ENCODE measurements around the gene BTN1A1. TPM values are rescaled to one million over a fixed set of nuclear protein-coding genes. Genes with fewer than 3 reads are reported as not detected.
"Not testable (repeated sequence)": the region's sequence is repeated elsewhere in the genome, so short reads cannot be mapped to it uniquely, and the experiment has no call there.

The BTN1A1 gene
- total and polyA plus RNA-seq, 4 donors: 0.06 to 0.26 (median 0.06) TPM; not detected in 1

DNA sequence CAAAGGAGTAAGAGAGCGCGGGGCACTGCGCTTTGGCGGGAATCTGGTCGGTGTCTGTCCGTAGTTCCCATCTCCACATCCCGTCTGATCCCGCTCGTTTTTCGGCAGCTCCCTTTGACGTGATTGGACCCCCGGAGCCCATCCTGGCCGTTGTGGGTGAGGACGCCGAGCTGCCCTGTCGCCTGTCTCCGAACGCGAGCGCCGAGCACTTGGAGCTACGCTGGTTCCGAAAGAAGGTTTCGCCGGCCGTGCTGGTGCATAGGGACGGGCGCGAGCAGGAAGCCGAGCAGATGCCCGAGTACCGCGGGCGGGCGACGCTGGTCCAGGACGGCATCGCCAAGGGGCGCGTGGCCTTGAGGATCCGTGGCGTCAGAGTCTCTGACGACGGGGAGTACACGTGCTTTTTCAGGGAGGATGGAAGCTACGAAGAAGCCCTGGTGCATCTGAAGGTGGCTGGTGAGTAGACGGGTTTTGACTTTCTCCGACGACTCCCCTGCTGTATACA lies 1.4 kb downstream of the BTN1A1 start:
- ATAC-seq (ENCODE audit: insufficient read depth, low FRiP score): peak; percentile 27
- H3K9ac ChIP-seq (ENCODE audit: insufficient read depth in 1 of 2, low read length in 2 of 2): no peak overlapping the region
- peak; percentile 48 to 55 (median 54) for DNase-seq
- 7 to 10% methylated on average over 49 of the region's 49 CpGs for WGBS, 2 donors
- H3K4me3 ChIP-seq: no peak overlapping the region
- H3K9me3 ChIP-seq (ENCODE audit: control insufficient read depth in 4 of 4, insufficient read depth in 3 of 4, low read length in 3 of 4): no peaks in the 10 kb centered on the region
- H3K27me3 ChIP-seq (ENCODE audit: control insufficient read depth in 3 of 3, insufficient read depth in 3 of 3, low read length in 2 of 3): peaks cover 4 to 28% (median 21%) of the 10 kb centered on the region in 3 donors
- no peak overlapping the region for H3K27ac ChIP-seq (ENCODE audit: low read depth in 1 of 2, low read length in 1 of 2)
- no peaks in the 10 kb centered on the region for H3K36me3 ChIP-seq (ENCODE audit: control insufficient read depth in 4 of 4, insufficient read depth in 4 of 4, low read length in 4 of 4)
- peaks cover 0 to 5% (median 2%) of the 10 kb centered on the region in 5 donors for H3K4me1 ChIP-seq (ENCODE audit: control insufficient read depth in 5 of 5, insufficient read depth in 5 of 5, low read length in 5 of 5)
- TF ChIP-seq, protein P1, sequence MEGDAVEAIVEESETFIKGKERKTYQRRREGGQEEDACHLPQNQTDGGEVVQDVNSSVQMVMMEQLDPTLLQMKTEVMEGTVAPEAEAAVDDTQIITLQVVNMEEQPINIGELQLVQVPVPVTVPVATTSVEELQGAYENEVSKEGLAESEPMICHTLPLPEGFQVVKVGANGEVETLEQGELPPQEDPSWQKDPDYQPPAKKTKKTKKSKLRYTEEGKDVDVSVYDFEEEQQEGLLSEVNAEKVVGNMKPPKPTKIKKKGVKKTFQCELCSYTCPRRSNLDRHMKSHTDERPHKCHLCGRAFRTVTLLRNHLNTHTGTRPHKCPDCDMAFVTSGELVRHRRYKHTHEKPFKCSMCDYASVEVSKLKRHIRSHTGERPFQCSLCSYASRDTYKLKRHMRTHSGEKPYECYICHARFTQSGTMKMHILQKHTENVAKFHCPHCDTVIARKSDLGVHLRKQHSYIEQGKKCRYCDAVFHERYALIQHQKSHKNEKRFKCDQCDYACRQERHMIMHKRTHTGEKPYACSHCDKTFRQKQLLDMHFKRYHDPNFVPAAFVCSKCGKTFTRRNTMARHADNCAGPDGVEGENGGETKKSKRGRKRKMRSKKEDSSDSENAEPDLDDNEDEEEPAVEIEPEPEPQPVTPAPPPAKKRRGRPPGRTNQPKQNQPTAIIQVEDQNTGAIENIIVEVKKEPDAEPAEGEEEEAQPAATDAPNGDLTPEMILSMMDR (IDR thresholded peaks at IDR 0.05; ENCODE audit: control extremely low read depth, extremely low read depth): no peak

DNA sequence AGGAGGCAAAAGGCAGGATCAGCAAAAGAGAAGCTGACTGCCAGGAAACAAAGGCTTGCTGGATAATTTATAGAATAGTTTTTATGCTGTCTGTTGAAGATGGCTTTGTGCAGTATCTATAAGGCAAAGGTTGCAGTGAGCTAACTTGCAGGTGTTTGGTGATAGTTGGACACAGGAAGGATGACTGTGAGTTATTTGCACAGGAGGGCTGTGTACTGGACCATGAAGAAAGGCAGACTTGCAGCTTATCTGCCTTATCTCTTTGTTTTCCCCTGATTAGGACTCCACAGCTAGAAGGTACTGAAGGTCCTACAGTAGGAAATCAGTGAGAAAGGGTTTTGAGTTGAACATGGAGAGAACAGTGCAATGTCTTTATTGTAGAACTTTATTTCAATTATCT lies 2.1 kb downstream of the BTN1A1 start:
- H3K9ac ChIP-seq (ENCODE audit: insufficient read depth in 1 of 2, low read length in 2 of 2): no peak overlapping the region
- H3K4me1 ChIP-seq (ENCODE audit: control insufficient read depth in 5 of 5, insufficient read depth in 5 of 5, low read length in 5 of 5): peaks cover 0 to 5% (median 2%) of the 10 kb centered on the region in 5 donors
- peak in 1 of 3 donors; percentile 15 for DNase-seq
- H3K27me3 ChIP-seq (ENCODE audit: control insufficient read depth in 3 of 3, insufficient read depth in 3 of 3, low read length in 2 of 3): peaks cover 4 to 28% (median 21%) of the 10 kb centered on the region in 3 donors
- H3K36me3 ChIP-seq (ENCODE audit: control insufficient read depth in 4 of 4, insufficient read depth in 4 of 4, low read length in 4 of 4): no peaks in the 10 kb centered on the region
- H3K27ac ChIP-seq (ENCODE audit: low read depth in 1 of 2, low read length in 1 of 2): no peak overlapping the region
- ATAC-seq (ENCODE audit: insufficient read depth, low FRiP score): no peak
- H3K4me3 ChIP-seq: no peak overlapping the region
- H3K9me3 ChIP-seq (ENCODE audit: control insufficient read depth in 4 of 4, insufficient read depth in 3 of 4, low read length in 3 of 4): no peaks in the 10 kb centered on the region
- TF ChIP-seq, protein P1 (IDR thresholded peaks at IDR 0.05; ENCODE audit: control extremely low read depth, extremely low read depth): no peak

DNA sequence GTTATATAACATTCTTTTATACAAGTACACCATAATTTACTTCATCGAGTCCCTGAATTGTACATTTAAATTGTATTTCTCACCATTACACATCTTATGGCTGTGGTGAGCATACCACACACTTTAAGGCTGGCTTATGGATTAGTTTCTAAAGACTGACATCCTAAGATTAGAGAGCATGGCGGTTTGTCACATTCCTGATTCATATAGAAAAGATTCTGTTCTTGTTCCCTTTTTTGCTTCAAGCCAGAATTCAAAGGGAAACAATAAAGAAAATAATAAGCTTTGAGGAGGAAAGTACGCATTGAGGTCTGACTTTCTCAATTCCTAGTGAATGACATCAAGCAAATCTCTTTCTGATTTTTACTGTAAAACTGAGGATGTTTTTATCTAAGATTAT lies 2.5 kb downstream of the BTN1A1 start:
- H3K36me3 ChIP-seq (ENCODE audit: control insufficient read depth in 4 of 4, insufficient read depth in 4 of 4, low read length in 4 of 4): no peaks in the 10 kb centered on the region
- H3K27ac ChIP-seq (ENCODE audit: low read depth in 1 of 2, low read length in 1 of 2): no peak overlapping the region
- no peak overlapping the region for H3K4me3 ChIP-seq
- ATAC-seq (ENCODE audit: insufficient read depth, low FRiP score) (no peak), DNase-seq (no peak)
- peaks cover 4 to 28% (median 21%) of the 10 kb centered on the region in 3 donors for H3K27me3 ChIP-seq (ENCODE audit: control insufficient read depth in 3 of 3, insufficient read depth in 3 of 3, low read length in 2 of 3)
- WGBS, 2 donors: 82 to 87% methylated on average over 3 of the region's 3 CpGs
- no peak overlapping the region for H3K9ac ChIP-seq (ENCODE audit: insufficient read depth in 1 of 2, low read length in 2 of 2)
- TF ChIP-seq, protein P1 (IDR thresholded peaks at IDR 0.05; ENCODE audit: control extremely low read depth, extremely low read depth): no peak
- no peaks in the 10 kb centered on the region for H3K9me3 ChIP-seq (ENCODE audit: control insufficient read depth in 4 of 4, insufficient read depth in 3 of 4, low read length in 3 of 4)
- peaks cover 0 to 5% (median 2%) of the 10 kb centered on the region in 5 donors for H3K4me1 ChIP-seq (ENCODE audit: control insufficient read depth in 5 of 5, insufficient read depth in 5 of 5, low read length in 5 of 5)

DNA sequence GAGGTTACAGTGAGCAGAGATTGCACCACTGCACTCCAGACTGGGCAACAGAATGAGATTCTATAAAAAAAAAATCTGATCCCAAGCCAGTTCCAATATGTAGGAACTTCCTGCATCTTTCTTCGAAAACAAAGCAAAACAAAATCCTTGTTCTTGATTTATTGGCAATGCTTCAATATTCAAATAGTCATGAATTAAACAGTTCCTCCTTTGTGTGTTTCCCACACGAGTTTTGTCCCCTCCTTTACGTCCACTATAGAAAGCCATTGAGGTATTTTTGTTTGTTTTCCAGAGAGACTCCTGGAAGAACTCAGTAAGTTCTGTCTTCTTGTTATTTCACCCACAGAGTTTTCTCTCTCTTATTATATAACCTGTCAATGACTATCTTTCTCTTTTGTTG lies 7.6 kb downstream of the BTN1A1 start:
- no peak overlapping the region for H3K27ac ChIP-seq (ENCODE audit: low read depth in 1 of 2, low read length in 1 of 2)
- DNase-seq: no peak
- 57 to 64% methylated on average over 3 of the region's 3 CpGs for WGBS, 2 donors

DNA sequence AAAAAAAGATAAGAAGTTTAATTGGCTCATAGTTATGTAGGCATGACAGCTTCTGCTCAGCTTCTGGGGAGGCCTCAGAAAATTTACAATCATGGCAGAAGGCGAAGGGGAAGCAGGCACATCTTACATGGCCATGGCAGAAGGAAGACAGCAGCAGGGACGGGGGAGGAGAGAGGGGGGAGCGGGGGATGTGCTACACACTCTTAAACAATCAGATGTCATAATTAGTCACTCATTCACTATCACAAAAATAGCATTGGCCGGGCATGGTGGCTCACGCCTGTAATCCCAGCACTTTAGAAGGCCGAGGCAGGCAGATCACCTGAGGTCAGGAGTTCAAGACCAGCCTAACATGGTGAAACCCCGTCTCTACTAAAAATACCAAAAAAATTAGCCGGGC lies 10.9 kb downstream of the BTN1A1 start:
- not testable (repeated sequence) for DNase-seq; H3K4me3 ChIP-seq; H3K9ac ChIP-seq (ENCODE audit: insufficient read depth in 1 of 2, low read length in 2 of 2); H3K27ac ChIP-seq (ENCODE audit: low read depth in 1 of 2, low read length in 1 of 2); H3K27me3 ChIP-seq (ENCODE audit: control insufficient read depth in 3 of 3, insufficient read depth in 3 of 3, low read length in 2 of 3); H3K36me3 ChIP-seq (ENCODE audit: control insufficient read depth in 4 of 4, insufficient read depth in 4 of 4, low read length in 4 of 4); ATAC-seq (ENCODE audit: insufficient read depth, low FRiP score); H3K4me1 ChIP-seq (ENCODE audit: control insufficient read depth in 5 of 5, insufficient read depth in 5 of 5, low read length in 5 of 5); H3K9me3 ChIP-seq (ENCODE audit: control insufficient read depth in 4 of 4, insufficient read depth in 3 of 4, low read length in 3 of 4)
- WGBS, 2 donors: 83 to 94% methylated on average over 8 of the region's 8 CpGs

More for the DNA sequence above, 7.6 kb downstream of the BTN1A1 start:
- Histone ChIP-seq H3K27me3 (ENCODE audit: control insufficient read depth in 3 of 3, insufficient read depth in 3 of 3, low read length in 2 of 3) (peaks cover 3 to 4% (median 4%) of the 10 kb centered on the region in 3 donors), H3K4me1 (ENCODE audit: control insufficient read depth in 5 of 5, insufficient read depth in 5 of 5, low read length in 5 of 5) (no peaks in the 10 kb centered on the region), H3K9ac (ENCODE audit: insufficient read depth in 1 of 2, low read length in 2 of 2) (no peak overlapping the region), H3K36me3 (ENCODE audit: control insufficient read depth in 4 of 4, insufficient read depth in 4 of 4, low read length in 4 of 4) (no peaks in the 10 kb centered on the region), H3K4me3 (no peak overlapping the region), H3K9me3 (ENCODE audit: control insufficient read depth in 4 of 4, insufficient read depth in 3 of 4, low read length in 3 of 4) (no peaks in the 10 kb centered on the region)
- TF ChIP-seq, protein P1 (IDR thresholded peaks at IDR 0.05; ENCODE audit: control extremely low read depth, extremely low read depth): no peak
- no peak for ATAC-seq (ENCODE audit: insufficient read depth, low FRiP score)

All from lung (tissue), 12 donors.